Transverse colon (tissue), 4 donors: Measurements from ENCODE around the gene MYH11. TPM values are rescaled to one million over a fixed set of nuclear protein-coding genes. Genes with fewer than 3 reads are reported as not detected.
A peak's percentile ranks its signal among the peaks of the same experiment; 100 is the strongest.

Experiments used
- DNase-seq: peaks from one replicate; pipeline ENCODE4 v3.0.0-alpha.2; 2019
- H3K27ac ChIP-seq, 4 donors: fragments of 200-600 bp; sonication (generic); 2 replicates each; pipeline ENCODE4 v1.5.1; 2016 to 2018; ENCODE audit warnings: inconsistent platforms in 4 of 4
- H3K27me3 ChIP-seq: fragments of 200-600 bp; sonication (generic); 2 replicates; pipeline ENCODE4 v1.5.1; 2017; ENCODE audit warnings: inconsistent platforms
- H3K36me3 ChIP-seq, 4 donors: fragments of 200-600 bp; sonication (generic); 2 replicates each; pipeline ENCODE4 v1.5.1; 2017 to 2019; ENCODE audit warnings: inconsistent platforms in 4 of 4
- H3K4me1 ChIP-seq, 4 donors: fragments of 200-600 bp; sonication (generic); 2 replicates each; pipeline ENCODE4 v1.5.1; 2017 to 2020; ENCODE audit warnings: inconsistent platforms in 4 of 4
- H3K4me3 ChIP-seq, 4 donors: fragments of 200-600 bp; sonication (generic); 1 replicate in 1 of 4; 2 replicates in 3 of 4; pipeline versions ENCODE4 v1.5.1 to v1.6.1; 2017 to 2019; ENCODE audit warnings: inconsistent platforms in 4 of 4
- H3K9me3 ChIP-seq, 2 donors: fragments of 200-600 bp; sonication (generic); 2 replicates each; pipeline ENCODE4 v1.5.1; 2017 to 2019; ENCODE audit warnings: inconsistent platforms in 2 of 2
- EP300 ChIP-seq: sonication (generic); formaldehyde crosslinking; IDR thresholded peaks from one replicate; pipeline ENCODE4 v1.6.1; 2017; ENCODE audit warnings: antibody characterized with exemption, low read depth
- POLR2A ChIP-seq: fragments of 450-650 bp; IDR thresholded peaks from one replicate; pipeline ENCODE4 v1.6.1; 2016; ENCODE audit warnings: antibody characterized with exemption, mild to moderate bottlenecking, moderate library complexity
- POLR2AphosphoS5 ChIP-seq, 3 donors: sonication (generic); formaldehyde crosslinking; IDR thresholded peaks; one replicate each; pipeline ENCODE4 v1.6.1; 2016; ENCODE audit warnings: antibody characterized with exemption in 3 of 3
- WGBS, 2 donors: methylation state at CpG; one replicate each; pipeline ENCODE4 v1.1.5; 2018; ENCODE audit warnings: low coverage in 1 of 2; 5-methylcytosine and 5-hydroxymethylcytosine counted together
- in situ Hi-C, 4 donors: fragments of 200-750 bp; cut with MboI; loops; one replicate each; pipeline versions ENCODE4 v1.15.0 to v1.15.1; 2017; ENCODE audit warnings: low sequenced_read_pairs in 3 of 4, low pct_ligation_motif_present in 1 of 4, low pct_unique_long_range_greater_than_20kb in 1 of 4
- intact Hi-C: fragments of 100-400 bp; cut with DNase I; formaldehyde crosslinking; loops from one replicate; pipeline ENCODE4 v1.15.1; 2023; ENCODE audit warnings: low total_unique reads
- total RNA-seq, 4 donors: library from RNA; depleted of rRNA; stranded (reverse); fragments of >200 nt; gene quantifications; one replicate each; pipeline ENCODE4 v1.1.0, GENCODE V29; 2016
- TF ChIP-seq, protein P1 (sequence below), 5 experiments: fragments of 200-600 bp in 3 of 5; fragments of 450-650 bp in 2 of 5; sonication (generic) in 3 of 5; IDR thresholded peaks; 1 replicate in 2 of 5; 2 replicates in 3 of 5; pipeline ENCODE4 v1.5.1; 2016 to 2017; ENCODE audit warnings: antibody characterized with exemption in 5 of 5, inconsistent platforms in 3 of 5, mild to moderate bottlenecking in 2 of 5, moderate library complexity in 1 of 5

MYH11 gene
- total RNA-seq, 4 donors from 2014 or later: 619 to 1,914 (median 1,058) TPM

DNA sequence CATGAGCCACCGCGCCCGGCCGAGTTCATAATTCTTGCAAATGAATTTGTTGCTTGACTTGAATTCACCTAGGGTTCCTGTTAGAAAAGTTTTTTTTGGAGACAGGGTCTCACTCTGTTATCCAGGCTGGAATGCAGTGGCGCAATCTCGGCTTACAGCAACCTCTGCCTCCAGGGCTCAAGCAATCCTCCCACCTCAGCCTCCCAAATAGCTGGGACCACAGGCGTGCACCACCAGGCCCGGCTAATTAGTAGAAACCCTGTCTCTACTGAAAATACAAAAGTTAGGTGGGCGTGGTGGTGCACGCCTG, 99.8 kb downstream of the MYH11 start:
- DNase-seq: no peak
- in situ Hi-C loops: loop anchor here in 3 of 4 donors (25.0 kb wide), 1 partner anchor 380 kb away; no protein-coding TSS in a partner anchor
- Histone ChIP-seq H3K27ac (peak overlapping the region in 1 of 4 donors; percentile 58), H3K4me1 (no peaks in the 10 kb centered on the region), H3K36me3 (peaks cover 0 to 2% (median 0%) of the 10 kb centered on the region in 4 donors), H3K27me3 (no peaks in the 10 kb centered on the region), H3K4me3 (no peak overlapping the region), H3K9me3 (no peaks in the 10 kb centered on the region)
- 75% methylated on average over 10 of the region's 10 CpGs; no CpG with 5 or more reads in 1 of the 2 donors for WGBS, 2 donors
- intact Hi-C loops: no loop called here
- TF ChIP-seq, protein P1, sequence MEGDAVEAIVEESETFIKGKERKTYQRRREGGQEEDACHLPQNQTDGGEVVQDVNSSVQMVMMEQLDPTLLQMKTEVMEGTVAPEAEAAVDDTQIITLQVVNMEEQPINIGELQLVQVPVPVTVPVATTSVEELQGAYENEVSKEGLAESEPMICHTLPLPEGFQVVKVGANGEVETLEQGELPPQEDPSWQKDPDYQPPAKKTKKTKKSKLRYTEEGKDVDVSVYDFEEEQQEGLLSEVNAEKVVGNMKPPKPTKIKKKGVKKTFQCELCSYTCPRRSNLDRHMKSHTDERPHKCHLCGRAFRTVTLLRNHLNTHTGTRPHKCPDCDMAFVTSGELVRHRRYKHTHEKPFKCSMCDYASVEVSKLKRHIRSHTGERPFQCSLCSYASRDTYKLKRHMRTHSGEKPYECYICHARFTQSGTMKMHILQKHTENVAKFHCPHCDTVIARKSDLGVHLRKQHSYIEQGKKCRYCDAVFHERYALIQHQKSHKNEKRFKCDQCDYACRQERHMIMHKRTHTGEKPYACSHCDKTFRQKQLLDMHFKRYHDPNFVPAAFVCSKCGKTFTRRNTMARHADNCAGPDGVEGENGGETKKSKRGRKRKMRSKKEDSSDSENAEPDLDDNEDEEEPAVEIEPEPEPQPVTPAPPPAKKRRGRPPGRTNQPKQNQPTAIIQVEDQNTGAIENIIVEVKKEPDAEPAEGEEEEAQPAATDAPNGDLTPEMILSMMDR (IDR thresholded peaks at IDR 0.05): no peak
- TF ChIP-seq POLR2AphosphoS5 (IDR thresholded peaks at IDR 0.05): no peak
- no peak for TF ChIP-seq POLR2A
- TF ChIP-seq EP300: no peak

- peak overlapping the region in 3 of 4 donors; percentile 10 to 35 (median 21) for H3K27ac ChIP-seq
- TF ChIP-seq POLR2A: no peak
- TF ChIP-seq EP300: no peak
- peak in 2 of 3 donors; percentile 25 to 29 for TF ChIP-seq POLR2AphosphoS5 (IDR thresholded peaks at IDR 0.05)
- H3K27me3 ChIP-seq: no peaks in the 10 kb centered on the region
Measured at GRCh38 chr16:15754821-15755534, 101.8 kb downstream of the MYH11 start.

DNA sequence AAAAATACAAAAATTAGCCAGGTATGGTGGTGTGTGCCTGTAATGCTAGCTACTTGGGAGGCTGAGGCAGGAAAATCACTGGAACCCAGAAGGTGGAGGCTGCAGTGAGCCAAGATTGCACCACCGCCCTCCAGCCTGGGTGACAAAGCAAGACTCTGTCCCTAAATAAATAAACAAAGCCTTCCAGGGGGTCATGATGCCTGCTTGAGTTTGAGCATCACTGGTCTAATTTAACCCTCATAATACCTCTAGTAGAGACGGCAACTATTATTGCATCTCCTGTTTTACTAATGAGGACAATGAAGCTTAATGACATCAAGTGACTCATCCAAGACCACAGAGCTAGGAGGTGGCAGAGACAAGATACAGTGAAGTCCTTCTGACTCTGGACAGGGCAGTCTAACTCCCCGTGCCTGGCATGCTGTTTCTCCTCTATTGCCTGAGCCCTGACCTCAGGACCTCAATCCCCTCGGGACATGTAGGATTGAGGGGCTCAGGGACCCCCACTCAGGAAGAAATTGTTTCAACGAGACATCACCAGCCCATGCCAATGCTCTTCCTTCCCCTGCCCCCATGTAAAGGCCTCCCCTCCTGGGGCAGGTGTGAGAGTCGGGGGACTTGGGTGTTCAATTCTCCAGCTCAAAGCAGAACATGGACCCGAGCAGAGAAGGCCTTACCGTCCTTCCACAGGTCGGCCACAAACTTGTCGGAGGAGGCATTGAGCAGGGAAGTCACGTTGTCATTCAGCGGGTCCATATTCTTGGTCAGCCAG, 103.9 kb downstream of the MYH11 start:
- H3K27me3 ChIP-seq: no peaks in the 10 kb centered on the region
- H3K4me3 ChIP-seq: no peak overlapping the region
- no peak for DNase-seq
- 77 to 80% methylated on average over 3 to 12 of the region's 12 CpGs for WGBS, 2 donors
- no peaks in the 10 kb centered on the region for H3K9me3 ChIP-seq
- TF ChIP-seq POLR2AphosphoS5 (IDR thresholded peaks at IDR 0.05) (peak in 1 of 3 donors; percentile 22), POLR2A (no peak)
- no peaks in the 10 kb centered on the region for H3K4me1 ChIP-seq
- in situ Hi-C loops: loop anchor here in 3 of 4 donors (25.0 kb wide), 1 partner anchor 384 kb away; no protein-coding TSS in a partner anchor
- peaks cover 0 to 4% (median 0%) of the 10 kb centered on the region in 4 donors for H3K36me3 ChIP-seq
- intact Hi-C loops: no loop called here
- H3K27ac ChIP-seq: peak overlapping the region in 2 of 4 donors; percentile 40 to 57

More at GRCh38 chr16:15754821-15755534, 101.8 kb downstream of the MYH11 start:
- Histone ChIP-seq H3K4me3 (no peak overlapping the region), H3K9me3 (no peaks in the 10 kb centered on the region), H3K4me1 (no peaks in the 10 kb centered on the region), H3K36me3 (peaks cover 0 to 4% (median 0%) of the 10 kb centered on the region in 4 donors)
- WGBS, 2 donors: 77 to 82% methylated on average over 5 to 8 of the region's 8 CpGs
- DNase-seq: no peak
- intact Hi-C loops (no loop called here), in situ Hi-C loops (loop anchor here in 3 of 4 donors (25.0 kb wide), 1 partner anchor 382 kb away; no protein-coding TSS in a partner anchor)

GRCh38 chr16:15751940-15752339, 104.9 kb downstream of the MYH11 start:
- H3K4me1 ChIP-seq: no peaks in the 10 kb centered on the region
- no peak for DNase-seq
- in situ Hi-C loops: loop anchor here in 3 of 4 donors (25.0 kb wide), 1 partner anchor 385 kb away; no protein-coding TSS in a partner anchor
- H3K27me3 ChIP-seq: no peaks in the 10 kb centered on the region
- H3K4me3 ChIP-seq: no peak overlapping the region
- peak overlapping the region in 2 of 4 donors; percentile 14 to 57 for H3K27ac ChIP-seq
- peaks cover 0 to 10% (median 0%) of the 10 kb centered on the region in 4 donors for H3K36me3 ChIP-seq
- 80 to 82% methylated on average over 4 to 7 of the region's 7 CpGs for WGBS, 2 donors
- TF ChIP-seq POLR2AphosphoS5 (IDR thresholded peaks at IDR 0.05): peak in 1 of 3 donors; percentile 24
- TF ChIP-seq, protein P1 (IDR thresholded peaks at IDR 0.05): no peak
- no peaks in the 10 kb centered on the region for H3K9me3 ChIP-seq
- intact Hi-C loops: no loop called here

DNA sequence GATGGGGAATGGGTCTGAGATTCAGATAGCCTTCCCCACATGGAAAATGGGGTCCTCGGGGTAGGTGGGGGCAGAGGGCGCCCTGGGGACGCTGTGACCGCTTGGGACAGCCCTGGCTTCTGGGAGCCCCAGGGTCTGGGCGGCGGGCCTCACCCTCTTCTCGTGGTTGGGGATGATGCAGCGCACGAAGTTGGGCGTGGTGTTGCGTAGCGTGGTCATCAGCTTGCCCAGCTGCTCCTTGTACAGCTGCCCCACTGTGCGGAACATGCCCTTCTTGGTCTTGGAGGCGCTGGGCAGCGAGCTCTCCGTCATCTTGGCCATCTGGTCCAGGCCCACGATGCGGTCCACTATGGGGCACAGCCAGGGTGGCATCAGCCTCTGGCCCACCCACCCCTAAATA, 106.8 kb downstream of the MYH11 start:
- no peak overlapping the region for H3K4me3 ChIP-seq
- TF ChIP-seq EP300 (no peak), POLR2A (no peak), POLR2AphosphoS5 (IDR thresholded peaks at IDR 0.05) (peak in 1 of 3 donors; percentile 34)
- TF ChIP-seq, protein P1 (IDR thresholded peaks at IDR 0.05): no peak
- H3K27ac ChIP-seq: peak overlapping the region in 3 of 4 donors; percentile 5 to 60 (median 19)
- in situ Hi-C loops: loop anchor here in 3 of 4 donors (25.0 kb wide), 1 partner anchor 387 kb away; no protein-coding TSS in a partner anchor
- H3K36me3 ChIP-seq: peaks cover 0 to 10% (median 0%) of the 10 kb centered on the region in 4 donors
- no peaks in the 10 kb centered on the region for H3K27me3 ChIP-seq
- H3K9me3 ChIP-seq: no peaks in the 10 kb centered on the region
- no peak for DNase-seq
- 89% methylated on average over 18 of the region's 18 CpGs; no CpG with 5 or more reads in 1 of the 2 donors for WGBS, 2 donors
- H3K4me1 ChIP-seq: peaks cover 0 to 2% (median 0%) of the 10 kb centered on the region in 4 donors
- intact Hi-C loops: no loop called here
